ENCODE data around the gene MSRB1. TPM values are rescaled to one million over a fixed set of nuclear protein-coding genes. Genes with fewer than 3 reads are reported as not detected.

The MSRB1 gene
- total and polyA plus RNA-seq, 2 donors (not counting 3 experiments of a cell fraction or from before 2014, with no cell fraction given) = 25.0 to 42.1 TPM

DNA sequence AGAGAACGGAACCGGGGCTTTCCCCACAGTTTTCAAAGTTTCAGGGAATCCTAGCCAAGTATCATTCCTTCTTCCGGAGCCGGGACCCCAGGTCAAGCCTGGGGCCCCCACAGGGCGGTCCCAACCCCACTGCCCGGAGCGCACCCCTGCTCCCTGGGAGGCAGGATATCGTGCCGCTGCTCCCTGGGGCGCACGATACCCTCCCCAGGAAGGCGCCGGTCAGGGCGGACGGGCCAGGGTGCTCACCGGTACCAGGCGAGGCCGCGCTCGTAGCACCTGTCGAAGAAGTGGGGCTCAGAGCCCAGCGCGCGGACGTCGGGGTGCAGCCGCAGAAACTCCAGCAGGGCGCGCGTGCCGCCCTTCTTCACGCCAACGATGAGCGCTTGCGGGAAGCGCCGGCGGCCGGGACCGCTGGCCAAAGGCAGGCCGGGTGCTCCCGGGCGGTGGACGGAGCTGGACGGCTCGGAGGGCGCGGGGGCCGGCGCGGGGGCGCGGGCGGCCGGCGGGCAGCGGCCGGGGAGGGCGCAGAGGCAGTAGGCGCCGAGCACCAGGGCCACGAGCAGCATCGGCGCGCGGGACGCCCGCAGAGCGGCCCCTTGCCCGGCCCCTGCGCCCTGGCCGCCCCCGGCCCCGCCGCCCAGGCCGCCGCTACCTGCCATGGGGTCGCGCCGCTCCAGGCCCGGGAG lies 25.2 kb downstream of the MSRB1 start:
- Histone ChIP-seq H3K4me3 (replicated peaks in 1 of 3; ENCODE audit: insufficient read depth in 1 of 3, low read depth in 1 of 3, low read length in 3 of 3) (no peak overlapping the region), H3K9me1 (replicated peaks; ENCODE audit: control insufficient read depth, extremely low read depth, insufficient read depth, low read length) (no peaks in the 10 kb centered on the region), H3K36me3 (ENCODE audit: control insufficient read depth in 2 of 2, extremely low read depth in 1 of 2, insufficient read depth in 2 of 2, low read length in 2 of 2) (no peaks in the 10 kb centered on the region), H3K4me2 (ENCODE audit: insufficient read depth, low read length) (no peak overlapping the region), H3K9me3 (replicated peaks; ENCODE audit: control insufficient read depth, insufficient read depth, low read length) (no peaks in the 10 kb centered on the region), H3K4me1 (ENCODE audit: control insufficient read depth, extremely low read depth, insufficient read depth, low read length) (no peaks in the 10 kb centered on the region), H3K79me2 (ENCODE audit: control insufficient read depth, insufficient read depth, low read length) (no peaks in the 10 kb centered on the region), H3K9ac (replicated peaks; ENCODE audit: extremely low read depth, insufficient read depth, low read length) (no peak overlapping the region), H2AFZ (ENCODE audit: low read depth, low read length) (no peak overlapping the region), H3K27ac (ENCODE audit: insufficient read depth, low read depth, low read length) (no peak overlapping the region), H3K27me3 (ENCODE audit: control insufficient read depth in 2 of 2, insufficient read depth in 2 of 2, low read length in 2 of 2) (peaks cover 39 to 41% of the 10 kb centered on the region in 2 experiments), H4K20me1 (replicated peaks; ENCODE audit: control insufficient read depth, extremely low read depth, insufficient read depth, low read length) (no peaks in the 10 kb centered on the region)
- dilution Hi-C loops (cut with MboI; ENCODE audit: extremely low pct_ligation_motif_present, low sequenced_read_pairs) (no loop called here), intact Hi-C loops (cut with micrococcal nuclease) (loop anchor here (5.0 kb wide), 1 partner anchor 696 kb away; no protein-coding TSS in a partner anchor)
- CTCF ChIA-PET = interaction anchor here (0.9 kb wide), 1 partner anchor 28 kb away, joined by 3 read pairs; no protein-coding TSS in a partner anchor
- TF ChIP-seq EZH2 (IDR thresholded peaks at IDR 0.05; ENCODE audit: borderline replicate concordance, low read depth, low read length, severe bottlenecking) (peak; percentile 69), POLR2AphosphoS5 (IDR thresholded peaks at IDR 0.05; ENCODE audit: insufficient read depth, low read depth, low read length) (no peak)
- FAIRE-seq (no peak), DNase-seq (ENCODE audit: low read depth, low spot score) (no peak)
- POLR2A ChIA-PET = no interaction called here
- BruUV-seq (replicated peaks) = no TSS peak

DNA sequence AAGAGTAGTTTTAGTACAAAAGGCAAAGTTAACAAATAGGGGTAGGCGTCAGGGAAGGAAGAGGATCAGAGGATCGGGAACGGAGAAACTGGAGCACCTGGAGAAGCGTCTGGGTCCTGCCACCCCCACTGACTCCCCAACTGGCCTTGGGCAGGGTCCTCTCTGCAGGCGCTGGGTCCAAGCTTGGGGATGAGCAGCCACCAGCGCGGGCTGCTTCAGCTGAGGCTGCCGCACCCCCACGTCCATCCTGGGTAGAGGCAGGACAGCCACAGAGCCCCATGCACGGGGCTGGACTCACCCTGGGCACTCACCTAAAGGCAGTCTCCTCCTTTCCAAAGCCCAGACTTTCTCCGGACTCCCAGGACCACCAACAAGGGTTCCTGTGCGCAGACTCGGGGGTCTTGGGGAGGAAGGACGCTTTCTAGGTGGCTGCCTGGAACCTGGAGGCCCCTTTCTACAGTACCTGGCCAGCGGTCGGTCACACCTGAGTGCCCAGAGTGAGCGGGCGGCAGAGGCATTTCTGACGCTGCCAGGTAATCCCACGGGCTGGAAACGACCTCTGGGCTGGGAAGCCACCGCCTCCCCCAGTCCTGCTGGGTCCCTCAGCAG lies 25.8 kb downstream of the MSRB1 start:
- Histone ChIP-seq H3K9me3 (replicated peaks; ENCODE audit: control insufficient read depth, insufficient read depth, low read length) (no peaks in the 10 kb centered on the region), H3K4me2 (ENCODE audit: insufficient read depth, low read length) (no peak overlapping the region), H3K79me2 (ENCODE audit: control insufficient read depth, insufficient read depth, low read length) (no peaks in the 10 kb centered on the region), H3K9me1 (replicated peaks; ENCODE audit: control insufficient read depth, extremely low read depth, insufficient read depth, low read length) (no peaks in the 10 kb centered on the region), H3K27ac (ENCODE audit: insufficient read depth, low read depth, low read length) (no peak overlapping the region), H3K4me1 (ENCODE audit: control insufficient read depth, extremely low read depth, insufficient read depth, low read length) (no peaks in the 10 kb centered on the region), H3K27me3 (ENCODE audit: control insufficient read depth in 2 of 2, insufficient read depth in 2 of 2, low read length in 2 of 2) (peaks cover 37 to 38% of the 10 kb centered on the region in 2 experiments), H3K9ac (replicated peaks; ENCODE audit: extremely low read depth, insufficient read depth, low read length) (no peak overlapping the region), H3K4me3 (replicated peaks in 1 of 3; ENCODE audit: insufficient read depth in 1 of 3, low read depth in 1 of 3, low read length in 3 of 3) (no peak overlapping the region), H2AFZ (ENCODE audit: low read depth, low read length) (no peak overlapping the region), H3K36me3 (ENCODE audit: control insufficient read depth in 2 of 2, extremely low read depth in 1 of 2, insufficient read depth in 2 of 2, low read length in 2 of 2) (no peaks in the 10 kb centered on the region), H4K20me1 (replicated peaks; ENCODE audit: control insufficient read depth, extremely low read depth, insufficient read depth, low read length) (no peaks in the 10 kb centered on the region)
- no peak for DNase-seq (ENCODE audit: low read depth, low spot score)
- dilution Hi-C loops (cut with MboI; ENCODE audit: extremely low pct_ligation_motif_present, low sequenced_read_pairs) (no loop called here), intact Hi-C loops (cut with micrococcal nuclease) (loop anchor here (5.0 kb wide), 1 partner anchor 695 kb away; no protein-coding TSS in a partner anchor)
- BruUV-seq (replicated peaks) = no TSS peak
- no peak for FAIRE-seq
- ChIA-PET POLR2A (no interaction called here), CTCF (interaction anchor here (1.3 kb wide), 1 partner anchor 12 kb away, joined by 4 read pairs; no protein-coding TSS in a partner anchor)
- no peak for TF ChIP-seq POLR2A (IDR thresholded peaks at IDR 0.05; ENCODE audit: low read depth, low read length)
- TF ChIP-seq EZH2 (IDR thresholded peaks at IDR 0.05; ENCODE audit: borderline replicate concordance, low read depth, low read length, severe bottlenecking) = peak; percentile 75

Measured in endothelial cell of umbilical vein (primary cell).